Spleen (tissue), 7 donors: ENCODE measurements around the gene FIBP.

ENCODE experiments used
- POLR2A ChIP-seq, 3 donors: fragments of 450-650 bp; IDR thresholded peaks; one replicate each; pipeline ENCODE4 v1.5.1; 2017; ENCODE audit warnings: antibody characterized with exemption in 3 of 3, mild to moderate bottlenecking in 1 of 3
- TF ChIP-seq, protein P1 (sequence below), 11 experiments: fragments of 200-600 bp in 7 of 11; fragments of 450-650 bp in 4 of 11; sonication (generic) in 4 of 11; IDR thresholded peaks in 8 of 11; conservative IDR thresholded peaks in 3 of 11; 1 replicate in 7 of 11; 2 replicates in 4 of 11; pipeline versions ENCODE4 v1.4.0 to v1.8.0; 2016 to 2021; ENCODE audit warnings: antibody characterized with exemption in 11 of 11, inconsistent platforms in 4 of 11, mild to moderate bottlenecking in 1 of 11
- donor health status: DM: no; HTN: no; CAD: no; lungs with moderate emphysema.
- donor health status: DM: no; HTN: no; CAD: no.
- donor health status: DM: no; HTN: no; CAD: no.

DNA sequence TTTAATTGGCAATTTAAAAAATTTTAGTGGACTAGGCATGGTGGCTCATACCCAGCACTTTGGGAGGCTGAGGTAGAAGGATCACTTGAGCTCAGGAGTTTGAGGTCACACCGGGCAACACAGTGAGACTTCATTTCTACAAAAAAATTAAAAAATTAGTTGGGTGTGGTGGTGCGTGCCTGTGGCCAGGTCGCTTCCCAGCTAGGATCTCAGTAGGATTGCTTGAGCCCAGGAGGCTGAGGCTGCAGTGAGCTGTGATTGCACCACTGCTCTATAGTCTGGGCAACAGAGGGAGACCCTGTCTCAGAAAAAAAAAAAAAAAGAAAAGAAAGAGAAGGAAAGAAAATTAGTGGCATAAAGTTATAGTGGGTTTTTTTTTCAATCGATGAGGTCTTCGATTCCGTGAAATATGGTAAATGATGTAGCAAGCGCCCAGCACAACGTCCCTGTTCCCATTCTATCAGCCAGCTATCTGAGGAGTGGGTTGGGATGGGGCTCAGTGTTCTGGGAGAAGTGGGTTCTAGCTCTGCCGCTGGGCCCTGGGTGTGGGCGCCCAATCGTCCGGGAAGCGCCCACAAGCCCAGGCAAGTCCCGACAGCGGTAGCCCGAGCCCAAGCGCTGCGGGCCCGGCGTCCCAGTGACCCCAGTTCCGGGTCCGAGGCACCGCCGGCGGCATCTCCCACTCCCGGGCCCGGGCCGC lies 10.5 kb upstream of the FIBP start:
- TF ChIP-seq, protein P1, sequence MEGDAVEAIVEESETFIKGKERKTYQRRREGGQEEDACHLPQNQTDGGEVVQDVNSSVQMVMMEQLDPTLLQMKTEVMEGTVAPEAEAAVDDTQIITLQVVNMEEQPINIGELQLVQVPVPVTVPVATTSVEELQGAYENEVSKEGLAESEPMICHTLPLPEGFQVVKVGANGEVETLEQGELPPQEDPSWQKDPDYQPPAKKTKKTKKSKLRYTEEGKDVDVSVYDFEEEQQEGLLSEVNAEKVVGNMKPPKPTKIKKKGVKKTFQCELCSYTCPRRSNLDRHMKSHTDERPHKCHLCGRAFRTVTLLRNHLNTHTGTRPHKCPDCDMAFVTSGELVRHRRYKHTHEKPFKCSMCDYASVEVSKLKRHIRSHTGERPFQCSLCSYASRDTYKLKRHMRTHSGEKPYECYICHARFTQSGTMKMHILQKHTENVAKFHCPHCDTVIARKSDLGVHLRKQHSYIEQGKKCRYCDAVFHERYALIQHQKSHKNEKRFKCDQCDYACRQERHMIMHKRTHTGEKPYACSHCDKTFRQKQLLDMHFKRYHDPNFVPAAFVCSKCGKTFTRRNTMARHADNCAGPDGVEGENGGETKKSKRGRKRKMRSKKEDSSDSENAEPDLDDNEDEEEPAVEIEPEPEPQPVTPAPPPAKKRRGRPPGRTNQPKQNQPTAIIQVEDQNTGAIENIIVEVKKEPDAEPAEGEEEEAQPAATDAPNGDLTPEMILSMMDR (IDR thresholded peaks at IDR 0.05 in 8 of 11, conservative IDR thresholded peaks at IDR 0.05 in 3 of 11): no peak
- no peak for TF ChIP-seq POLR2A (IDR thresholded peaks at IDR 0.05)
